WTC11 (cell line): Measurements from ENCODE around the gene SLC17A5. TPM values are rescaled to one million over a fixed set of nuclear protein-coding genes. Genes with fewer than 3 reads are reported as not detected.

ENCODE experiments used
- ATAC-seq: fragments of 200-7000 bp; cut with Tn5 transposase; 2 replicates; pipeline ENCODE4 v1.10.0; 2021; ENCODE audit warnings: mild to moderate bottlenecking, moderate library complexity
- CTCF ChIA-PET: fragments of 300-600 bp; sonication (Branson Sonifier 250); formaldehyde crosslinking; loops from one replicate; lab custom pipeline; 2021; ENCODE audit warnings: antibody characterized with exemption; lab: Charles Lee
- POLR2A ChIA-PET: fragments of 350-600 bp; sonication (Branson Sonifier 250); formaldehyde crosslinking; loops from one replicate; lab custom pipeline; 2021; ENCODE audit warnings: antibody characterized with exemption; lab: Charles Lee
- DNase-seq: peaks from one replicate; pipeline ENCODE4 v3.0.0; 2021; ENCODE audit warnings: low spot score
- H3K27ac Mint-ChIP-seq: 2 replicates; pipeline ENCODE4 v1.8.0; 2021; ENCODE audit warnings: mixed read lengths
- H3K27me3 Mint-ChIP-seq: 2 replicates; pipeline ENCODE4 v1.8.0; 2021; ENCODE audit warnings: low read depth, mild to moderate bottlenecking, moderate library complexity, mixed read lengths
- H3K36me3 Mint-ChIP-seq: 2 replicates; pipeline ENCODE4 v1.8.0; 2021; ENCODE audit warnings: mixed read lengths
- H3K4me1 Mint-ChIP-seq: 2 replicates; pipeline ENCODE4 v1.8.0; 2022; ENCODE audit warnings: mixed read lengths
- H3K4me3 Mint-ChIP-seq: 2 replicates; pipeline ENCODE4 v1.8.0; 2021; ENCODE audit warnings: mild to moderate bottlenecking, moderate library complexity, mixed read lengths
- H3K9me3 Mint-ChIP-seq: 2 replicates; pipeline ENCODE4 v1.8.0; 2021; ENCODE audit warnings: mixed read lengths
- ESRRA ChIP-seq: sonication (generic); formaldehyde crosslinking; IDR thresholded peaks from 2 replicates; pipeline ENCODE4 v1.8.1; 2022; ENCODE audit warnings: mild to moderate bottlenecking, missing genetic modification reagents, borderline replicate concordance
- HMGA2 ChIP-seq: fragments of 250-450 bp; sonication (Bioruptor Pico); IDR thresholded peaks from 2 replicates; pipeline ENCODE4 v1.4.0; 2021; ENCODE audit warnings: mild to moderate bottlenecking, moderate library complexity
- NR3C1 ChIP-seq: sonication (generic); formaldehyde crosslinking; conservative IDR thresholded peaks from 2 replicates; pipeline ENCODE4 v1.8.1; 2023; ENCODE audit warnings: low read depth, mild to moderate bottlenecking, missing genetic modification reagents
- ZBTB21 ChIP-seq: sonication (generic); formaldehyde crosslinking; IDR thresholded peaks from 2 replicates; pipeline ENCODE4 v1.8.1; 2023; ENCODE audit warnings: mild to moderate bottlenecking, missing genetic modification reagents, borderline replicate concordance
- total RNA-seq: library from RNA; stranded (reverse); gene quantifications from 3 replicates; pipeline ENCODE4 v1.2.3, GENCODE V29; 2021
- TF ChIP-seq, protein P1 (sequence below): fragments of 200-600 bp; IDR thresholded peaks from 2 replicates; pipeline ENCODE4 v1.8.0; 2022; ENCODE audit warnings: antibody characterized with exemption
- TF ChIP-seq, protein P2 (sequence below): sonication (generic); formaldehyde crosslinking; IDR thresholded peaks from 2 replicates; pipeline ENCODE4 v1.8.1; 2022; ENCODE audit warnings: low read depth, mild to moderate bottlenecking, moderate library complexity, missing genetic modification reagents, borderline replicate concordance
- TF ChIP-seq, protein P3 (sequence below): sonication (generic); formaldehyde crosslinking; IDR thresholded peaks from 2 replicates; pipeline ENCODE4 v1.8.1; 2022; ENCODE audit warnings: mild to moderate bottlenecking, missing genetic modification reagents, moderate library complexity, borderline replicate concordance
- TF ChIP-seq, protein P4 (sequence below): sonication (generic); formaldehyde crosslinking; IDR thresholded peaks from 2 replicates; pipeline ENCODE4 v1.8.0; 2022; ENCODE audit warnings: mild to moderate bottlenecking, missing genetic modification reagents
- TF ChIP-seq, protein P5 (sequence below): fragments of 250-450 bp; sonication (Bioruptor Pico); IDR thresholded peaks from 2 replicates; pipeline ENCODE4 v2.1.2; 2022; ENCODE audit warnings: mild to moderate bottlenecking, moderate library complexity
- TF ChIP-seq, protein P6 (sequence below): sonication (generic); formaldehyde crosslinking; conservative IDR thresholded peaks from 2 replicates; pipeline ENCODE4 v1.8.1; 2022; ENCODE audit warnings: mild to moderate bottlenecking, missing genetic modification reagents
- TF ChIP-seq, protein P7 (sequence below): fragments of 250-450 bp; sonication (Bioruptor Pico); IDR thresholded peaks from 2 replicates; pipeline ENCODE4 v1.9.0; 2021; ENCODE audit warnings: mild to moderate bottlenecking
- TF ChIP-seq, protein P8 (sequence below): sonication (generic); formaldehyde crosslinking; IDR thresholded peaks from 2 replicates; pipeline ENCODE4 v1.8.0; 2022; ENCODE audit warnings: mild to moderate bottlenecking, missing genetic modification reagents

The SLC17A5 gene
- total RNA-seq, 1 experiment from 2014 or later: 9.3 TPM

DNA sequence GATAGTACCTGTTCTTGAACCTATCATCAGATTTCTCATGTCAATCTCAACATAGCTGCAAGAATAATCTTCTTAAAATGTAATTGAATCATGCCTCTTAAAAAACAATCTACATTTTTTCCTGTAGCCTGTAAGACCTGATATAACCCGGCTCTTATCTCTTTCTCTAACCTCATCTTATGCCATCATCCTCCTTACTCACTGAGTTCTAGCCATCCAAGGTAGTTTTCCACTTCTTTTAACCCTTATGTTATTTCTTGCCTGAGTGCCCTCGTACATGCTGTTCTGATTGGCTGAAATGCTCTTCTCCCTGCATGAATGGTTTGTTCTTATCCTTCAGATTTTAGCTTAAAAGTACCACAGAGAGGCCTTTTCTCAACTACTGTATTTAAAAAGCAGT, 16.4 kb downstream of the SLC17A5 start:
- no peaks in the 10 kb centered on the region for H3K4me1 Mint-ChIP-seq
- H3K36me3 Mint-ChIP-seq: peaks cover 23% of the 10 kb centered on the region
- ChIA-PET POLR2A (interaction anchor here (0.8 kb wide), 1 partner anchor 116 kb away, joined by 4 read pairs; the partner anchor contains the start of gene EEF1A1), CTCF (interaction anchor here (0.8 kb wide), 1 partner anchor 15 kb away, joined by 5 read pairs; no protein-coding TSS in a partner anchor)
- H3K9me3 Mint-ChIP-seq: no peaks in the 10 kb centered on the region
- H3K4me3 Mint-ChIP-seq: no peak overlapping the region
- DNase-seq: no peak
- no peaks in the 10 kb centered on the region for H3K27me3 Mint-ChIP-seq
- no peak for ATAC-seq
- no peak overlapping the region for H3K27ac Mint-ChIP-seq
- TF ChIP-seq, protein P1, sequence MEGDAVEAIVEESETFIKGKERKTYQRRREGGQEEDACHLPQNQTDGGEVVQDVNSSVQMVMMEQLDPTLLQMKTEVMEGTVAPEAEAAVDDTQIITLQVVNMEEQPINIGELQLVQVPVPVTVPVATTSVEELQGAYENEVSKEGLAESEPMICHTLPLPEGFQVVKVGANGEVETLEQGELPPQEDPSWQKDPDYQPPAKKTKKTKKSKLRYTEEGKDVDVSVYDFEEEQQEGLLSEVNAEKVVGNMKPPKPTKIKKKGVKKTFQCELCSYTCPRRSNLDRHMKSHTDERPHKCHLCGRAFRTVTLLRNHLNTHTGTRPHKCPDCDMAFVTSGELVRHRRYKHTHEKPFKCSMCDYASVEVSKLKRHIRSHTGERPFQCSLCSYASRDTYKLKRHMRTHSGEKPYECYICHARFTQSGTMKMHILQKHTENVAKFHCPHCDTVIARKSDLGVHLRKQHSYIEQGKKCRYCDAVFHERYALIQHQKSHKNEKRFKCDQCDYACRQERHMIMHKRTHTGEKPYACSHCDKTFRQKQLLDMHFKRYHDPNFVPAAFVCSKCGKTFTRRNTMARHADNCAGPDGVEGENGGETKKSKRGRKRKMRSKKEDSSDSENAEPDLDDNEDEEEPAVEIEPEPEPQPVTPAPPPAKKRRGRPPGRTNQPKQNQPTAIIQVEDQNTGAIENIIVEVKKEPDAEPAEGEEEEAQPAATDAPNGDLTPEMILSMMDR: no peak
- TF ChIP-seq ZBTB21 (CRISPR knock-in tag): no peak
- TF ChIP-seq, protein P2, sequence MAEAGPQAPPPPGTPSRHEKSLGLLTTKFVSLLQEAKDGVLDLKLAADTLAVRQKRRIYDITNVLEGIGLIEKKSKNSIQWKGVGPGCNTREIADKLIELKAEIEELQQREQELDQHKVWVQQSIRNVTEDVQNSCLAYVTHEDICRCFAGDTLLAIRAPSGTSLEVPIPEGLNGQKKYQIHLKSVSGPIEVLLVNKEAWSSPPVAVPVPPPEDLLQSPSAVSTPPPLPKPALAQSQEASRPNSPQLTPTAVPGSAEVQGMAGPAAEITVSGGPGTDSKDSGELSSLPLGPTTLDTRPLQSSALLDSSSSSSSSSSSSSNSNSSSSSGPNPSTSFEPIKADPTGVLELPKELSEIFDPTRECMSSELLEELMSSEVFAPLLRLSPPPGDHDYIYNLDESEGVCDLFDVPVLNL: no peak
- TF ChIP-seq, protein P3, sequence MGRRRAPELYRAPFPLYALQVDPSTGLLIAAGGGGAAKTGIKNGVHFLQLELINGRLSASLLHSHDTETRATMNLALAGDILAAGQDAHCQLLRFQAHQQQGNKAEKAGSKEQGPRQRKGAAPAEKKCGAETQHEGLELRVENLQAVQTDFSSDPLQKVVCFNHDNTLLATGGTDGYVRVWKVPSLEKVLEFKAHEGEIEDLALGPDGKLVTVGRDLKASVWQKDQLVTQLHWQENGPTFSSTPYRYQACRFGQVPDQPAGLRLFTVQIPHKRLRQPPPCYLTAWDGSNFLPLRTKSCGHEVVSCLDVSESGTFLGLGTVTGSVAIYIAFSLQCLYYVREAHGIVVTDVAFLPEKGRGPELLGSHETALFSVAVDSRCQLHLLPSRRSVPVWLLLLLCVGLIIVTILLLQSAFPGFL (CRISPR knock-in tag): no peak
- TF ChIP-seq ESRRA (CRISPR knock-in tag): no peak
- TF ChIP-seq NR3C1 (CRISPR knock-in tag): no peak
- TF ChIP-seq, protein P4, sequence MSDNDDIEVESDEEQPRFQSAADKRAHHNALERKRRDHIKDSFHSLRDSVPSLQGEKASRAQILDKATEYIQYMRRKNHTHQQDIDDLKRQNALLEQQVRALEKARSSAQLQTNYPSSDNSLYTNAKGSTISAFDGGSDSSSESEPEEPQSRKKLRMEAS (CRISPR knock-in tag): no peak
- TF ChIP-seq, protein P5, sequence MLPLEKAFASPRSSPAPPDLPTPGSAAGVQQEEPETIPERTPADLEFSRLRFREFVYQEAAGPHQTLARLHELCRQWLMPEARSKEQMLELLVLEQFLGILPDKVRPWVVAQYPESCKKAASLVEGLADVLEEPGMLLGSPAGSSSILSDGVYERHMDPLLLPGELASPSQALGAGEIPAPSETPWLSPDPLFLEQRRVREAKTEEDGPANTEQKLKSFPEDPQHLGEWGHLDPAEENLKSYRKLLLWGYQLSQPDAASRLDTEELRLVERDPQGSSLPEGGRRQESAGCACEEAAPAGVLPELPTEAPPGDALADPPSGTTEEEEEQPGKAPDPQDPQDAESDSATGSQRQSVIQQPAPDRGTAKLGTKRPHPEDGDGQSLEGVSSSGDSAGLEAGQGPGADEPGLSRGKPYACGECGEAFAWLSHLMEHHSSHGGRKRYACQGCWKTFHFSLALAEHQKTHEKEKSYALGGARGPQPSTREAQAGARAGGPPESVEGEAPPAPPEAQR: no peak
- TF ChIP-seq HMGA2 (CRISPR knock-in tag): no peak
- TF ChIP-seq, all 79 proteins: peak for 0

DNA sequence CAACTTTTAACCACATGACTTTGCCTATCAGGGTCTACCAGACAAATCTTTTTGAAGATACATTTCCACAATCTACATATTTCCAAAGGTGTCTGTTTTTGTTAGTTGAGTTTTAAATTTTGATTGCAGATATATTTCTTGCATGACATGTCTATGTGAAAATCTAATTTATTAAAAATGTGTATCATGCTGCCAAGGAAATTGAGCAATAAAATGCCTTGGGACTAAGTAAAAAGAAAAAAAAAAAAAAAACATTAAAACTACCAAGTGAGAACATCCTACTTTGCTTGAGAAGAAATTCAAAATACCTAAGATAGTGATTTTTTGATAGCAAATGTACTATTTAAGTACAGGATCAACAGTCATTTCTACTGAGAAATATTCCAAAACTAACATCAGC, 17.7 kb downstream of the SLC17A5 start:
- ChIA-PET CTCF (interaction anchor here (1.2 kb wide), 1 partner anchor 17 kb away, joined by 4 read pairs; no protein-coding TSS in a partner anchor), POLR2A (no interaction called here)
- Mint-ChIP-seq H3K4me1 (no peaks in the 10 kb centered on the region), H3K4me3 (no peak overlapping the region), H3K9me3 (no peaks in the 10 kb centered on the region), H3K36me3 (peaks cover 27% of the 10 kb centered on the region)
- no peak for ATAC-seq
- TF ChIP-seq, protein P6, sequence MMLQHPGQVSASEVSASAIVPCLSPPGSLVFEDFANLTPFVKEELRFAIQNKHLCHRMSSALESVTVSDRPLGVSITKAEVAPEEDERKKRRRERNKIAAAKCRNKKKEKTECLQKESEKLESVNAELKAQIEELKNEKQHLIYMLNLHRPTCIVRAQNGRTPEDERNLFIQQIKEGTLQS: no peak
- TF ChIP-seq, protein P7, sequence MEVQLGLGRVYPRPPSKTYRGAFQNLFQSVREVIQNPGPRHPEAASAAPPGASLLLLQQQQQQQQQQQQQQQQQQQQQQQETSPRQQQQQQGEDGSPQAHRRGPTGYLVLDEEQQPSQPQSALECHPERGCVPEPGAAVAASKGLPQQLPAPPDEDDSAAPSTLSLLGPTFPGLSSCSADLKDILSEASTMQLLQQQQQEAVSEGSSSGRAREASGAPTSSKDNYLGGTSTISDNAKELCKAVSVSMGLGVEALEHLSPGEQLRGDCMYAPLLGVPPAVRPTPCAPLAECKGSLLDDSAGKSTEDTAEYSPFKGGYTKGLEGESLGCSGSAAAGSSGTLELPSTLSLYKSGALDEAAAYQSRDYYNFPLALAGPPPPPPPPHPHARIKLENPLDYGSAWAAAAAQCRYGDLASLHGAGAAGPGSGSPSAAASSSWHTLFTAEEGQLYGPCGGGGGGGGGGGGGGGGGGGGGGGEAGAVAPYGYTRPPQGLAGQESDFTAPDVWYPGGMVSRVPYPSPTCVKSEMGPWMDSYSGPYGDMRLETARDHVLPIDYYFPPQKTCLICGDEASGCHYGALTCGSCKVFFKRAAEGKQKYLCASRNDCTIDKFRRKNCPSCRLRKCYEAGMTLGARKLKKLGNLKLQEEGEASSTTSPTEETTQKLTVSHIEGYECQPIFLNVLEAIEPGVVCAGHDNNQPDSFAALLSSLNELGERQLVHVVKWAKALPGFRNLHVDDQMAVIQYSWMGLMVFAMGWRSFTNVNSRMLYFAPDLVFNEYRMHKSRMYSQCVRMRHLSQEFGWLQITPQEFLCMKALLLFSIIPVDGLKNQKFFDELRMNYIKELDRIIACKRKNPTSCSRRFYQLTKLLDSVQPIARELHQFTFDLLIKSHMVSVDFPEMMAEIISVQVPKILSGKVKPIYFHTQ (CRISPR knock-in tag): no peak
- no peak for TF ChIP-seq NR3C1 (CRISPR knock-in tag)
- TF ChIP-seq, protein P4 (CRISPR knock-in tag): no peak
- TF ChIP-seq, protein P3 (CRISPR knock-in tag): no peak
- TF ChIP-seq, protein P8, sequence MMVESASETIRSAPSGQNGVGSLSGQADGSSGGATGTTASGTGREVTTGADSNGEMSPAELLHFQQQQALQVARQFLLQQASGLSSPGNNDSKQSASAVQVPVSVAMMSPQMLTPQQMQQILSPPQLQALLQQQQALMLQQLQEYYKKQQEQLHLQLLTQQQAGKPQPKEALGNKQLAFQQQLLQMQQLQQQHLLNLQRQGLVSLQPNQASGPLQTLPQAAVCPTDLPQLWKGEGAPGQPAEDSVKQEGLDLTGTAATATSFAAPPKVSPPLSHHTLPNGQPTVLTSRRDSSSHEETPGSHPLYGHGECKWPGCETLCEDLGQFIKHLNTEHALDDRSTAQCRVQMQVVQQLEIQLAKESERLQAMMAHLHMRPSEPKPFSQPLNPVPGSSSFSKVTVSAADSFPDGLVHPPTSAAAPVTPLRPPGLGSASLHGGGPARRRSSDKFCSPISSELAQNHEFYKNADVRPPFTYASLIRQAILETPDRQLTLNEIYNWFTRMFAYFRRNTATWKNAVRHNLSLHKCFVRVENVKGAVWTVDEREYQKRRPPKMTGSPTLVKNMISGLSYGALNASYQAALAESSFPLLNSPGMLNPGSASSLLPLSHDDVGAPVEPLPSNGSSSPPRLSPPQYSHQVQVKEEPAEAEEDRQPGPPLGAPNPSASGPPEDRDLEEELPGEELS (CRISPR knock-in tag): no peak
- TF ChIP-seq, all 79 proteins: peak for 0
- Mint-ChIP-seq H3K27ac (no peak overlapping the region), H3K27me3 (no peaks in the 10 kb centered on the region)
- DNase-seq: no peak
